Measurements from ENCODE around the gene SLC9A3.

GRCh38 chr5:538801-539468 is 14.7 kb upstream of the SLC9A3 start:
- no peak for TF ChIP-seq PAX5 (IDR thresholded peaks at IDR 0.05; ENCODE audit: insufficient read depth, low read length, severe bottlenecking)
- TF ChIP-seq POLR2AphosphoS5 (IDR thresholded peaks at IDR 0.05; ENCODE audit: low read depth, low read length) = no peak
- TF ChIP-seq POLR2A (IDR thresholded peaks at IDR 0.05; ENCODE audit: low read depth, low read length) = no peak
- TF ChIP-seq SPI1 (IDR thresholded peaks at IDR 0.05; ENCODE audit: low read depth, low read length) = no peak
